ENCODE results near the gene ANAPC5. TPM values are rescaled to one million over a fixed set of nuclear protein-coding genes. Genes with fewer than 3 reads are reported as not detected.
"Not testable (repeated sequence)": the region's sequence is repeated elsewhere in the genome, so short reads cannot be mapped to it uniquely, and the experiment has no call there.

Gene ANAPC5
- total RNA-seq, 1 donor, result 168 TPM

DNA sequence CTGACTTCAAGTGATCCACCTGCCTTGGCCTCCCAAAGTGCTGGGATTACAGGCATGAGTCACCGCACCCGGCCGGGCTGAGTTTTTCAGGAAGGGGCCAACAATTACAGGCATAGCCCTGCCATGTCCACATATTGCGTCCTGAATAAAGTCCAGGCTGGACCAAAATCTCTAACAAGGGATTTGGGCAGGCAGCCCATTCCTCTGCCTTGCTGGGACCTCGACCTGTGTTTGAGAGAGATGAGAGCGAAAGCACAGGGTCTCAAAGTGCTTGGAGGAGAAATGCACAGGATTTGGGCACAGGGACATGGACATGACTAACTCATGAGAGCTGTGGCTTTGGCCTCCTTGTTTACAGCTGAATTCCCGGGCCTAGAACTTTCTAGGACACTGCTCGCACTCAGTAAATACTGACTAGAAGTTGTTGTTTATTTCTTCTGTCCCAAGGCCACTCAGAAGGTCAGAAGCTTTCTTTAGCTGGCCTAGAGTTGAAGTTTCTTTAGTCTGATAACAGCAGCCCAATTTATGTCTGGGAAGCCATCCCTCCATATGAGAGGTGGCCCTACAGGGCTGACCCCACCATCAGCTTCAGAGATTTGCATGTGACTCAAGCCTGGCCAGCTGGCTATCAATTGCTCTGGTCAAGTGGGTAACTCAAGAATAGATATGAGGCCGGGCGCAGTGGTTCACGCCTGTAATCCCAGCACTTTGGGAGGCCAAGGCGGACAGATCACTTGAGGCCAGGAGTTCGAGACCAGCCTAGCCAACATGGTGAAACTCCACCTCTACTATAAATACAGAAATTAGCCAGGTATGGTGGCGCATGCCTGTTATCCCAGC lies 67.4 kb downstream of the ANAPC5 start:
- H4K20me1 ChIP-seq (ENCODE audit: insufficient read depth, low read length), result peaks cover 23% of the 10 kb centered on the region
- H3K36me3 ChIP-seq (ENCODE audit: insufficient read depth, low read length), result peaks cover 5% of the 10 kb centered on the region
- H3K27ac ChIP-seq (ENCODE audit: low read depth, low read length), result no peak overlapping the region
- no peak overlapping the region for H3K4me2 ChIP-seq (ENCODE audit: insufficient read depth, low read length)
- no peaks in the 10 kb centered on the region for H3K9me3 ChIP-seq (ENCODE audit: low read depth, low read length)
- no peak overlapping the region for H2AFZ ChIP-seq (ENCODE audit: low read length)
- no peak for DNase-seq (ENCODE audit: insufficient read length, low spot score, missing footprints)
- H3K4me1 ChIP-seq (ENCODE audit: insufficient read depth, low read length), result peaks cover 7% of the 10 kb centered on the region
- TF ChIP-seq, protein P1, sequence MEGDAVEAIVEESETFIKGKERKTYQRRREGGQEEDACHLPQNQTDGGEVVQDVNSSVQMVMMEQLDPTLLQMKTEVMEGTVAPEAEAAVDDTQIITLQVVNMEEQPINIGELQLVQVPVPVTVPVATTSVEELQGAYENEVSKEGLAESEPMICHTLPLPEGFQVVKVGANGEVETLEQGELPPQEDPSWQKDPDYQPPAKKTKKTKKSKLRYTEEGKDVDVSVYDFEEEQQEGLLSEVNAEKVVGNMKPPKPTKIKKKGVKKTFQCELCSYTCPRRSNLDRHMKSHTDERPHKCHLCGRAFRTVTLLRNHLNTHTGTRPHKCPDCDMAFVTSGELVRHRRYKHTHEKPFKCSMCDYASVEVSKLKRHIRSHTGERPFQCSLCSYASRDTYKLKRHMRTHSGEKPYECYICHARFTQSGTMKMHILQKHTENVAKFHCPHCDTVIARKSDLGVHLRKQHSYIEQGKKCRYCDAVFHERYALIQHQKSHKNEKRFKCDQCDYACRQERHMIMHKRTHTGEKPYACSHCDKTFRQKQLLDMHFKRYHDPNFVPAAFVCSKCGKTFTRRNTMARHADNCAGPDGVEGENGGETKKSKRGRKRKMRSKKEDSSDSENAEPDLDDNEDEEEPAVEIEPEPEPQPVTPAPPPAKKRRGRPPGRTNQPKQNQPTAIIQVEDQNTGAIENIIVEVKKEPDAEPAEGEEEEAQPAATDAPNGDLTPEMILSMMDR (IDR thresholded peaks at IDR 0.05; ENCODE audit: extremely low read depth, low read depth, low read length), result no peak
- H3K79me2 ChIP-seq (ENCODE audit: insufficient read depth, low read length), result peaks cover 58% of the 10 kb centered on the region
- no peaks in the 10 kb centered on the region for H3K27me3 ChIP-seq (ENCODE audit: insufficient read depth, low read length)
- no peak overlapping the region for H3K4me3 ChIP-seq (ENCODE audit: insufficient read depth, low read length)

DNA sequence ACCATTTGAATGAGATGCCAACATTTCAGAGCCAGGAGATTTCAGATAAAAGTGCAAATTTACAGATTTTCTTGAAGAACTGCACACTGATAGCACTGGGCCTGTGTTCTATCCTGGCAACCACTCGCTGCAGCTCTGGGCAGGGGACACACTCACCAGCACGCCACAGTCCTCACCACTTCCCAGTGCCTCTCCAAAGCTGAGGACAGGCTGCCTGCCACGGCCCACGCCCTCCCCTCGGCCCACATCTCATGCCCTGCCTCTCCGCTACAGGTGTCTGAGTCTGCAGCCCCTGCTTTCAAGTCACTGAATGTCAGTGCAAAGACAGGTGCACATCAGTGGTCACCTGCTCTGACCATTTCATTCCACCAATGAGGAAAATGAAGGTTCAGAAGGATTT lies 68.4 kb downstream of the ANAPC5 start:
- H3K4me1 ChIP-seq (ENCODE audit: insufficient read depth, low read length), result peaks cover 3% of the 10 kb centered on the region
- H2AFZ ChIP-seq (ENCODE audit: low read length), result no peak overlapping the region
- no peaks in the 10 kb centered on the region for H3K27me3 ChIP-seq (ENCODE audit: insufficient read depth, low read length)
- peaks cover 5% of the 10 kb centered on the region for H3K36me3 ChIP-seq (ENCODE audit: insufficient read depth, low read length)
- TF ChIP-seq, protein P1 (IDR thresholded peaks at IDR 0.05; ENCODE audit: extremely low read depth, low read depth, low read length), result no peak
- no peak for DNase-seq (ENCODE audit: insufficient read length, low spot score, missing footprints)
- no peak overlapping the region for H3K27ac ChIP-seq (ENCODE audit: low read depth, low read length)
- no peak overlapping the region for H3K4me2 ChIP-seq (ENCODE audit: insufficient read depth, low read length)
- peaks cover 23% of the 10 kb centered on the region for H4K20me1 ChIP-seq (ENCODE audit: insufficient read depth, low read length)
- H3K79me2 ChIP-seq (ENCODE audit: insufficient read depth, low read length), result peaks cover 63% of the 10 kb centered on the region
- H3K9me3 ChIP-seq (ENCODE audit: low read depth, low read length), result no peaks in the 10 kb centered on the region
- no peak overlapping the region for H3K4me3 ChIP-seq (ENCODE audit: insufficient read depth, low read length)

DNA sequence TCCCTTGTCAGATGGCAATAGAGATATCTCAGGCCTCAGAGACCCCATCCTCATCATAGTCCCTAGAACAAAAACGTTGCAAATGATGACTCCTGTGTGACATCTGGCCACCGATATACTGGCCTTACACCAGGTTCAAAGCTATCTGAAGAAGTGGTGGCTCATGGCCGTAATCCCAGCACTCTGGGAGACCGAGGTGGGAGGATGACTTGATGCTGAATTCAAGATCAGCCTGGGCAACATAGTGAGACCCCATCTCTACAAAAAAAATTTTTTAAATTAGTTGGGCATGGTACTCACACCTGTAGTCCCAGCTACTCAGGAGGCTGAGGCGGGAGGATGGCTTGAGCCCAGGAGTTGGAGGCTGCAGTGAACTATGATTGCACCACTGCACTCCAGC lies 68.8 kb downstream of the ANAPC5 start:
- peaks cover 27% of the 10 kb centered on the region for H4K20me1 ChIP-seq (ENCODE audit: insufficient read depth, low read length)
- peaks cover 3% of the 10 kb centered on the region for H3K4me1 ChIP-seq (ENCODE audit: insufficient read depth, low read length)

DNA sequence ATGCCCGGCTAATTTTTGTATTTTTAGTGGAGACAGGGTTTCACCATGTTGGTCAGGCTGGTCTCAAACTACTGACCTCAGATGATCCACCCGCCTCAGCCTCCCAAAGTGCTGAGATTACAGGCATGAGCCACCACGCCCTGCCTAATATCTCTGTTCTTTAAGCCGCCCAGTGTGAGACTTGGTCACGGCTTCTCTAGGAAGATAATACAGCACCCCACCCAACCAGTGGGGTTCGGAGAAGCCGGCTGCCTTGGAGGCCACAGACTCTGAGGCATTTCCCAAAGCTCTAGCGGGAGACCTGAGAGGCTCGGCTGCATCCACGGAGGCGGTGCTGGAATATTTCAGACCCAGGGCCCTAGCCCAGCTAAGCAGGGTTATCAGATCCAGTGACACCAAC lies 69.3 kb downstream of the ANAPC5 start:
- H3K27me3 ChIP-seq (ENCODE audit: insufficient read depth, low read length); DNase-seq (ENCODE audit: insufficient read length, low spot score, missing footprints); H3K4me3 ChIP-seq (ENCODE audit: insufficient read depth, low read length); H3K36me3 ChIP-seq (ENCODE audit: insufficient read depth, low read length); H3K27ac ChIP-seq (ENCODE audit: low read depth, low read length); H2AFZ ChIP-seq (ENCODE audit: low read length); H3K4me2 ChIP-seq (ENCODE audit: insufficient read depth, low read length); H3K9me3 ChIP-seq (ENCODE audit: low read depth, low read length); H3K4me1 ChIP-seq (ENCODE audit: insufficient read depth, low read length): not testable (repeated sequence)
- peaks cover 27% of the 10 kb centered on the region for H4K20me1 ChIP-seq (ENCODE audit: insufficient read depth, low read length)
- peaks cover 69% of the 10 kb centered on the region for H3K79me2 ChIP-seq (ENCODE audit: insufficient read depth, low read length)

More for the DNA sequence above, 68.8 kb downstream of the ANAPC5 start:
- no peak overlapping the region for H2AFZ ChIP-seq (ENCODE audit: low read length)
- peaks cover 65% of the 10 kb centered on the region for H3K79me2 ChIP-seq (ENCODE audit: insufficient read depth, low read length)
- TF ChIP-seq, protein P1 (IDR thresholded peaks at IDR 0.05; ENCODE audit: extremely low read depth, low read depth, low read length), result no peak
- H3K27me3 ChIP-seq (ENCODE audit: insufficient read depth, low read length), result no peaks in the 10 kb centered on the region
- no peak overlapping the region for H3K4me3 ChIP-seq (ENCODE audit: insufficient read depth, low read length)
- DNase-seq (ENCODE audit: insufficient read length, low spot score, missing footprints), result no peak
- no peak overlapping the region for H3K4me2 ChIP-seq (ENCODE audit: insufficient read depth, low read length)
- H3K9me3 ChIP-seq (ENCODE audit: low read depth, low read length), result no peaks in the 10 kb centered on the region
- peaks cover 5% of the 10 kb centered on the region for H3K36me3 ChIP-seq (ENCODE audit: insufficient read depth, low read length)
- no peak overlapping the region for H3K27ac ChIP-seq (ENCODE audit: low read depth, low read length)
